Activated T-cell treated with anti-CD3 and anti-CD28 coated beads, Interleukin-2, amount 50 U/mL, for 4 hours (primary cell): ENCODE measurements around the gene SF3A1. TPM values are rescaled to one million over a fixed set of nuclear protein-coding genes. Genes with fewer than 3 reads are reported as not detected.

Source experiments
- ATAC-seq, 2 donors: fragments of 200-7000 bp; cut with Tn5 transposase; one replicate each; pipeline ENCODE4 v1.10.0; 2021
- DNase-seq: peaks from one replicate; pipeline ENCODE4 v3.0.0-alpha.2; 2020
- H3K27me3 Mint-ChIP-seq: one replicate; pipeline ENCODE4 v1.8.0; 2021; ENCODE audit warnings: low read depth, mixed read lengths
- H3K36me3 Mint-ChIP-seq: one replicate; pipeline ENCODE4 v1.8.0; 2022; ENCODE audit warnings: mixed read lengths; ENCODE audit not compliant: insufficient read depth
- H3K4me1 Mint-ChIP-seq: one replicate; pipeline ENCODE4 v1.8.0; 2021; ENCODE audit warnings: low read depth, mixed read lengths
- H3K4me3 Mint-ChIP-seq: one replicate; pipeline ENCODE4 v1.8.0; 2021; ENCODE audit warnings: mild to moderate bottlenecking, moderate library complexity, mixed read lengths
- H3K9me3 Mint-ChIP-seq: one replicate; pipeline ENCODE4 v1.8.0; 2021; ENCODE audit warnings: mixed read lengths
- total RNA-seq, 3 donors: library from RNA; stranded (reverse); gene quantifications; one replicate each; pipeline ENCODE4 v1.2.1, GENCODE V29; 2021

The SF3A1 gene
- total RNA-seq, 3 donors from 2014 or later, result 315 to 335 (median 324) TPM

DNA sequence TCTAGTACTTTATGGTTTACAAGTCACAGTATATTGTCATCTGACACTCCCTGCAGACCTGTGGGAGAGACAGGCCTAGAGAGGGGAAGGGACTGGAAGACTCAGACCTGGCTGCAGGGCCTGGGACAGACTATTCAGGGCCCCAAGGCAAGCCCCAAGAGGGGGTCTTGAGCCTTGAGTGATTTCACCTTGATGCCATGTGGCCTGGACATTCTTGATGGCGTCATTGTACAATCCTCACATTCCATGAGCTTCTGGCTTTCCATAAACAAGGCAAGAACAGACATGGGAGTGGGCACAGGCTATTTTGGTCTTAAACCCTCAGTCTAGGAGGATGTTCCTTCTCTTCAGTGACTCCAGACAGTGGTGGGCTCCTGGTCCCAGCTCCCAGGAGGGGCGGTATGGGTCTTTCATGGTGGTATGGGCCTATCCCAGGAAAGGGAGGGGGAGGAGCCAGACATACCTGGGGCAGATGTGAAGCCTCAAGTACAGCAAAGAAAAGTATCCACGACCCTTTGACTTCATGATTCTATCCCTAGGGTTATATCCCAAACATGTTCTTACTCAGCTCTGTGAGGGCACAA is 28.1 kb downstream of the SF3A1 start:
- Mint-ChIP-seq H3K27me3 (no peaks in the 10 kb centered on the region), H3K9me3 (no peaks in the 10 kb centered on the region), H3K4me3 (no peak overlapping the region), H3K4me1 (peaks cover 42% of the 10 kb centered on the region), H3K36me3 (peaks cover 13% of the 10 kb centered on the region)
- DNase-seq (no peak), ATAC-seq (no peak)

DNA sequence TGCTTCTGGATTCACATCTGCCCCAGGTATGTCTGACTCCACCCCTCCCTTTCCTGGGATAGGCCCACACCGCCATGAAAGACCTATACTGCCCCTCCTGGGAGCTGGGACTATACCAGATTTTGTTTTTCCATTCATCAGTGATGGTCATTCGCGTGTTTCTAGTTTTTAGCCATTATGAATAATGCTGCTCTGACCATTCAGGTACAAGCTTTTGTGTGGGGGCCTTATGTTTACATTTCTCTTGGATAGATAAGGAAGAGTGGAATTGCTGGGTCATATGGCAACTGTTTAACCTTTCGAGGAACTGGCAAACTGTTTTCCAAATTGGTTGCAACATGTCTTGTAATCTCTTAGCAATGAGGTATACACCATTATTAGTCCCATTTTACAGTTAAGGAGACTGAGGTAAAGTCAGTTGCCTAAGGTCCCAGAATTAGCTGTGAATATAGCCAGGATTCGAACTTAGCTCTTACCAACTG is 28.8 kb downstream of the SF3A1 start:
- no peak for ATAC-seq
- peaks cover 18% of the 10 kb centered on the region for H3K36me3 Mint-ChIP-seq
- no peaks in the 10 kb centered on the region for H3K9me3 Mint-ChIP-seq
- H3K4me3 Mint-ChIP-seq, result peak overlapping the region; percentile 73
- H3K27me3 Mint-ChIP-seq, result no peaks in the 10 kb centered on the region
- peaks cover 42% of the 10 kb centered on the region for H3K4me1 Mint-ChIP-seq
- DNase-seq, result no peak

DNA sequence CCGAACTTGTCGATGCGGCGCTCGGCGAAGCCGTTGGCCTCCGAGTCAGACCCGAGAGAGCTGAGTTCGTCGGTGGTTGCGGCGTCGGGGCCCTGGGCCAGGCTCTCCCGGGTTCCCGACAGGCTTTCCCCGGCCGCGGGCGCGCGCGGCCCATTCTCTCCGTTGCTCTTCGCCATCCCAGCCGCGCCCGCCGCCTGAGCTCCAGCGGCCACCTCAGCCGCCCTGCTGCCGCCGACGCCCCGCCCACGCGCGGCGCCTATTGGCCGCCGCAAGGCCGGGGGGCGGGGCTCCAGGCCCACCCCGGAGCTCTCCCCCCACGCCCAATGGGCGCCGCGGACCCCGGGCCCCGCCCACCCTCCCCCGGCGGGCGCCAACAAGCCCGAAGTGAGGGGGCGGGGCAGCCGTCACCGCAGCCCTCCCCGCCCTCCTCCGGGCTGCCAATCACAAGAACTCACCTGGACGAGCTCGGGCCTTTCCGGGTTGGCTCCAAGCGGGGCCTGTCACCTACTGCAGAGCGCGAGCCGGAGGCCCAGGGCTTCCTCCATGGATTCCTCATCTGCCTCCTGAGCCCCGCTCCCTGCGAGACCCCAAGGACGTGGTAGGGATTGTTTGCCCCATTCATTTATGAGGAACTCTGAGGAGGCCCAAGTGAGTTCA is 29.9 kb downstream of the SF3A1 start, which contains the start of gene TBC1D10A:
Gene TBC1D10A (minus strand): TSS at position 236 of the 657 bp plus-strand sequence. CDS start 60 bp downstream, at position 176.
- ATAC-seq (peak; percentile 85 to 89), DNase-seq (peak; percentile 92)
- Mint-ChIP-seq H3K4me1 (peaks cover 45% of the 10 kb centered on the region), H3K9me3 (no peaks in the 10 kb centered on the region), H3K4me3 (peak within 1 kb of the TSS; percentile 85), H3K27me3 (no peaks in the 10 kb centered on the region), H3K36me3 (peaks cover 13% of the 10 kb centered on the region)

DNA sequence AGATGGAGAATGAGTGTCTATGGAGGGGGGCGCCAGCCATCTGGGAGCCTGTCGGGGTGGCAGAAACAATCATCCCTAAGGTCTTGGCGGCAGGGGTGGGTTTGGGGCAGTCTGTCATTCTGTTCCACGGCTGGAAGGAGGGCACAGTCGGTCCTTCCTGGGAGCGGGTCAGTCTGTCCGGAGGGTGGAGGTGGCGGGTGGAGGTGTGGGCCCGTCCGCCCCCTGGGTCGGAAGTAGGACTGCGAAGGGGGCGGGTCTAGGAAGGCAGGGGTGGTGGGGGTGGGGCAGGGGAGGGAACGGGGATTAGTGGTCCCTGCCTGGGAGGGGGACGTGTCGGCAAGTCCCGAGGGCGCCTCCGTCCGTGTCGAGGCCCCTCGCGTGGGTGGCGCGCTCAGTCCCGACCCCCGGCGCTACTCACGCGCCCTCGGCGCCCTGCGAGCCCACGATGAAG is 30.4 kb downstream of the SF3A1 start:
- H3K36me3 Mint-ChIP-seq, result peaks cover 13% of the 10 kb centered on the region
- ATAC-seq (peak; percentile 30 to 34), DNase-seq (peak; percentile 15)
- H3K9me3 Mint-ChIP-seq, result no peaks in the 10 kb centered on the region
- H3K4me3 Mint-ChIP-seq, result peak overlapping the region; percentile 85
- no peaks in the 10 kb centered on the region for H3K27me3 Mint-ChIP-seq
- peaks cover 50% of the 10 kb centered on the region for H3K4me1 Mint-ChIP-seq

DNA sequence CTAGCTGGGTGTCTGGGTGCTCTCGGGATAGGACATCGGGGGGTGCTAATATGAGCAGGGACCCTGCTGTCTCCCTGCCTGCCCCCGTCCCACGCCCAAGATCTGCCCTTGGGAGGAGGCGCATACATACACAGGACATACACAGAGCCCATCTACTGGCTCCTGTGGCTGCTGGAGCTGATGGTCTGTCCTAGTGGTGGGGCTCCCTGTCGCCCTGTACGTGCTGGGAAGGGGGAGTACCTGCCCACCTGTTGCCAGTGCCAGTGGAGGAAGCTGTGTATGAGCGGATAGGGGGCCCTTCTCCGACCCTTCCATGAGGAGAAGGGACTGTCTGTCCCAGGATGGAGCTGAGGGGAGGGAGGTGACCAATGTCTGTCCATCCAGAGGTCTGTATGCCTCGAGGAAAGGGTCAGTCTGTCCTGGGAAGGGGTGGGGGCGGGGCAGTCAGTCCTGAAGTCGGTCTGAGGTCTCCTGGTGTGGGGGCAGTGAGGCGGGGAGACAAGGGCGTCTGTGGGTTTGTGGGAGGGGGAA is 30.9 kb downstream of the SF3A1 start:
- Mint-ChIP-seq H3K4me1 (peaks cover 55% of the 10 kb centered on the region), H3K4me3 (peak overlapping the region; percentile 85), H3K36me3 (peaks cover 13% of the 10 kb centered on the region), H3K9me3 (no peaks in the 10 kb centered on the region), H3K27me3 (no peaks in the 10 kb centered on the region)
- DNase-seq, result no peak
- no peak for ATAC-seq

DNA sequence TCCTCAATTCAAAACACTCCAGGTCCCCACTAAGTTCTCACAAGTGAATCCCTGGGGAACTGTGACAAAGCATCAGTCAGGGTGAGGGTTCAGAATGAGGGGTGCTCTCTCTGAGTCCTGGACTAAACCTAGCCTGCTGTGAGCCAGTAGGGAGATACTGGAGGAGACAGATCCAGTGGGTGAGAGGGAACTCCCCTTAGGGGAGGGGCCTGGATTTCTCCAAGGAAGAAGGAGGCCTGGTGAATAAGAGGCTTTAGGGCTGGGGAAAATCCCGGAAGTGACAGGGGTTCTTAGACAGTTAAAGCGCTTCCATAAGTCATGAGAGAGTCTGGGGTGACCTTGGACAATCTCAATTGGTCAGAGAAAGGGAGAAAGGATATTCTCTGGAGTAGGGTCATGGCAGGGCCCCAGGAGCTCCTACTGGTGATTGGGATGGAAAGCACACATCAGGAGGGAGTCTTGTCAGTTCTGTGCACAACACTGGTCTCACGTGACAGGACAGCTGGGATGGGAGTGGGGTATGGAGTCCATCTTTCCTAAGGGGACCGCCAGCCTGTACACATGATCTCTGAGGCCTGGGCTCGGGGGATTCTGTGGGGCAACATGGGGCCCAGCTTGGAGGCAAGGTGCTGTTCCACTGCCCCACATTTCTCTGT is 31.5 kb downstream of the SF3A1 start:
- H3K4me1 Mint-ChIP-seq, result peaks cover 61% of the 10 kb centered on the region
- no peaks in the 10 kb centered on the region for H3K27me3 Mint-ChIP-seq
- H3K36me3 Mint-ChIP-seq, result peaks cover 11% of the 10 kb centered on the region
- ATAC-seq, result no peak
- DNase-seq, result no peak
- peak overlapping the region; percentile 85 for H3K4me3 Mint-ChIP-seq
- H3K9me3 Mint-ChIP-seq, result no peaks in the 10 kb centered on the region

DNA sequence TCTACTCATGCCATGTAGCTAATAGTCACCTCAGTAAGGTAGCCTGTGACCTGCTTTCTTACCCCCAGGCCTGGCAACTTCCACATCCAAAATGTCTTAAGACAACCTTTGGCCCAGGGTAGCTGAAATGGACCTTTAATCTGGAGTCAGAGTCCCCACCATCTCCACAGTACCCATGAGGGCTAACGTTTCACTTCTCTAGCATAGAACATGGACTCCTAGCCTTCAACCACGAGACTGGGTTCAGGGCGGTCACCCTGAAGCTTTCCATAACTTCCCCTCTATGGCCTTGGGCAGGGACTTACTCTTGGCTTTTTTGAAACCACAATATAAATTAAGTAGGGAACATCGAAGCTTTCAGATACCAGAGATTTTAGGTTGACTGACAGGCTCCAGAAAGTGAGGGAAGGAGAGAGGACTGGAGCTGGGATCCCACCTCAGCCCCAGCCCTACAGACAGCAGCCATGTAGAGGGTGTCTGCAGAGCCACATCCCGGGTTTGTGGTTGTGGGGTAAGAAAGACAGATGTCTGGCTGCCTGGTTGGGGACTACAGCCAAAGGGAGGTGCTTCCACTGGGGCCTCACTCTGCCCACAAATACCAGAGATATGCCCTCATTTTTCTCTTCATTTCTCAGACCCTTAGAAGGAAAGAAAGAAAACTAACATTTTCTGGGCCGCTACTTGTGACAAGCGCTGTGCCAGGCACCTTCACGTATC is 32.5 kb downstream of the SF3A1 start:
- peaks cover 8% of the 10 kb centered on the region for H3K36me3 Mint-ChIP-seq
- H3K27me3 Mint-ChIP-seq, result no peaks in the 10 kb centered on the region
- H3K4me1 Mint-ChIP-seq, result peaks cover 71% of the 10 kb centered on the region
- H3K9me3 Mint-ChIP-seq, result no peaks in the 10 kb centered on the region
- peak overlapping the region; percentile 85 for H3K4me3 Mint-ChIP-seq
- ATAC-seq (no peak), DNase-seq (no peak)

DNA sequence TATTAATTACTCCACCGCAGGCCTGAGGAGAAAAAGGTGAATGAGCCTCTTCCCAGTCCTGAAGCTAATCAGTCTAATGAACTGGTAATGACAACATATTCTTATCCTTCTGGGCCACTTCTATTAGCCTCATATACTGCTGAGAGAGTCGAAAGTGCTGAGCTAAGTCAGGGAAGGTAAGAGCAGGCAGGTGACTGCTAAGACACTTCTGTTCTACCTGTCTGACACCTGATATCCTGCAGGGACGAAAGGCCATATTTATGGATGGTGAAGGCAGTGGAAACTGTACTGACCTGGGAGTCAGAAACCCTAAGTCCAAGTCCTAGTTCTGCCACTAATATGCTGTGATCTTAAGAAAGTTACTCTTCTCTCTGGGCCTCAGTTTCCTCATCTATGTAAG is 33.4 kb downstream of the SF3A1 start:
- Mint-ChIP-seq H3K4me3 (no peak overlapping the region), H3K27me3 (no peaks in the 10 kb centered on the region), H3K36me3 (peaks cover 14% of the 10 kb centered on the region), H3K9me3 (no peaks in the 10 kb centered on the region), H3K4me1 (peaks cover 81% of the 10 kb centered on the region)
- DNase-seq (no peak), ATAC-seq (no peak)

DNA sequence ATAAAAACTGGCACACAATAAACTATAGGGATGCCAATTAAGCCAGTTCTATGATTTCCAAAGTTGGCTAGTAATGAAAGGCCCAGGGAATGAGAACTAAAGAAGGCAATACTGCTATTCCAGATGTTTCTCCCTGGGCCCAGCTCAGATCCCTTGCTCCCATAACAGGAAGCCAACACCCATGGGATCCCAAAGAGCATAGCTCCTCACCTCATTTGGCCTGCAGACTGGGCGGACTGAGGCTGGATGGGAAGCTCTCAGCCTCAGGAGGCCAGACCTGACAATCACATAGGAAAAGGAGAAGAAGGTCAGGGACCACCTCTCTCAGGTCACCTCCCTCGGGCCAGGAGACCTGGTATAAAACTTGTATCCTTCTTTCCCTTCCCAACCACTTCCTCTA is 35.2 kb downstream of the SF3A1 start:
- DNase-seq (no peak), ATAC-seq (no peak)
- no peaks in the 10 kb centered on the region for H3K27me3 Mint-ChIP-seq
- no peak overlapping the region for H3K4me3 Mint-ChIP-seq
- H3K4me1 Mint-ChIP-seq, result peaks cover 87% of the 10 kb centered on the region
- H3K36me3 Mint-ChIP-seq, result peaks cover 16% of the 10 kb centered on the region
- H3K9me3 Mint-ChIP-seq, result no peaks in the 10 kb centered on the region

DNA sequence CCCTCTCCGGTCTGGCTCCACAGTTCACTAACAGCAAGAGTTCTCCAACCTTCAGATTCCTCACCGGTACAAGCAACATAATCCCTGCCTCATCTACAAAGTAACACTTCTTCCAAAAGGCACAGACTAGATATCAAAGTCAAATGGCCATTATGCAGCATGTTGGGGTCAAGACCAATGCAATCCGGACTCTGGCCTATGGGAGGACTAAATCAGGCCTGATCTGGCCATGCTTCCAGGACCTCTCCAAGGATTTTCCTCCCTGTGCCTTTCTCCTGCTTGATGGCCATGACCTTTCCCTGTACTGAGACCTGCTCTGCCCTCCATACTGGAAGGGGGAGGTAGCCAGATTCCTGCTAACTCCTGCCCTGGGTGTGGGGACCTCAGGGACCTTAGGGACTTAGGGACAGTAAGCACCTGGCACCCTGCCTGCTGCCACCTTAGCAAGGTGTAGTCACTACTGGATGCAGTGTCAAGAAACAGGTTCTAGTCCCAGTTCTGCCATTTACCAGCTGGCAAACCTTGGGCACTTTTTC is 36.6 kb downstream of the SF3A1 start:
- Mint-ChIP-seq H3K9me3 (no peaks in the 10 kb centered on the region), H3K4me3 (no peak overlapping the region), H3K27me3 (no peaks in the 10 kb centered on the region), H3K4me1 (peaks cover 92% of the 10 kb centered on the region), H3K36me3 (peaks cover 22% of the 10 kb centered on the region)
- ATAC-seq (no peak), DNase-seq (no peak)

DNA sequence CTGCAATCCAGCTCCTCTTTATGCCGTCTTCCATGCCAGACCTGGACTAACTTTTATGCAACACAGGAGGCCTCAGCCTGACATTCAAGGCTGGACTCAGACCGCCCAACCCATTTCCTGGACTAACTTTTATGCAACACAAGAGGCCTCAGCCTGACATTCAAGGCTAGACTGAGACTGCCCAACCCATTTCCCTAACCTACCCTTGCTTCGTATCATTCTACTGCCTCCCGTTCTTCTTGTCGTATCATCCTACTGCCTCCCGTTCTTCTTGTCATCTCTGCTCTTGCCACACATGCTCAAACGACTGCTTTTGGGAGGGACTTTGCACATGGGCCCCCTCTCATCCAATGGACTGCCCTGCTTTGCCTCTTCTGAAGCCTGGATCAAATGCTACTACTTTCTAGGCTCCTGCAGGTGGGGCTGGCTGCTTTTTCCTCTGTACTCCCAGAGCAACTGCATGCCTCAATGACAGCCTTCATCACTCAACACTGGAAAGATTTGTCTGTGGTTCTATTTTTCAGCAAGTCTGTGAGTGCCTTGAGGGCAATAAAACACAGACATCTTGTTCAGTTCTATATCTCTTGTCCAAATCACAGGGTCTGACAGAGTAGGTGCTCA is 37.8 kb downstream of the SF3A1 start:
- H3K9me3 Mint-ChIP-seq, result no peaks in the 10 kb centered on the region
- no peaks in the 10 kb centered on the region for H3K27me3 Mint-ChIP-seq
- no peak overlapping the region for H3K4me3 Mint-ChIP-seq
- peaks cover 25% of the 10 kb centered on the region for H3K36me3 Mint-ChIP-seq
- DNase-seq, result no peak
- peak in 1 of 2 donors; percentile 25 for ATAC-seq
- peaks cover 92% of the 10 kb centered on the region for H3K4me1 Mint-ChIP-seq

DNA sequence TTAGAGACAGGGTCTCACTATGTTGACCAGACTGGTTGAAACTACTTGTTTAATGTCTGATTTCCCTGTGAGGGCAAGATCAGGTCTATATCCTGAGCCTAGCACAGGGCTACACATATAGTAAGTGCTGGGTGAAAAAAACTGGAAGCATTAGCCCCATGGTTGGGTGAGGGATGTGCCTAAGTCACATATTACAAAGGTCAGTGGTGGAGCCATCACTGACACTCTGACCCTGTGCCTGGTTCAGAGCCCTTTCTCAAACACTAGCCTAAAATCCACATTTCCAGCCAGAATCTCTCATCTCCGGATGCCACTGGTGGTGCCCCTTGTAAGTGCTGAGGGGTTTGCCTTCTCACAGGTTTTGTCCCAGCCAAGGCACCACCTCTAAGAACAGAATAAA is 38.9 kb downstream of the SF3A1 start:
- ATAC-seq (no peak), DNase-seq (no peak)
- H3K4me1 Mint-ChIP-seq, result peaks cover 92% of the 10 kb centered on the region
- no peak overlapping the region for H3K4me3 Mint-ChIP-seq
- no peaks in the 10 kb centered on the region for H3K27me3 Mint-ChIP-seq
- H3K36me3 Mint-ChIP-seq, result peaks cover 24% of the 10 kb centered on the region
- peaks cover under 1% of the 10 kb centered on the region for H3K9me3 Mint-ChIP-seq

DNA sequence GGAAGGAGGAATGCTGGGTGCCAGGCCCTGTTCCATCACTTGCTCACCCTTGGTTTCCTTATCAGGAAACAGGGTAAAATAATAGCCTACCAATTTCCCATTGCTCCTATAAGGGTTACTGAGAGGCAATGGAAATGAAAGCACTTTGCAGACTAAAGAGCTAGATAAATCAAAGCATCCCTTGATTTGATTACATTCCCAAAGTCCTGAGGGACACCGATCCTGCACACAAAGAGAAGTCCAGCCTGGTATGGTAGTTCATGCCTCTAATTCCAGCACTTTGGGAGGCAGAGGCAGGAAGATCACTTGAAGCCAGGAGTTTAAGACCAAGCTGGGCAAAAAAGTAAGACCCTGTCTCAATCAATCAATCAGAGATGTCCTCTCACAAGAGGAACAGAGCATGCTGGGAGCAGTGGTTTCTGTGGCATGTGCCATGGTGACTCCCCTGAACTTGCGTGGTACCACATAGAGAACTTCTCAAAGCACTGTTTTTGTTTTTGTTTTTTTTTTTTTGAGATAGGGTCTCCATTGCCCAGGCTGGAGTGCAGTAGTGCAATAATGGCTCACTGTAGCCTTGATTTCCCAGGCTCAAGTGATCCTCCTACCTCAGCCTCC is 40.6 kb downstream of the SF3A1 start:
- no peak overlapping the region for H3K4me3 Mint-ChIP-seq
- peaks cover 27% of the 10 kb centered on the region for H3K36me3 Mint-ChIP-seq
- DNase-seq (no peak), ATAC-seq (no peak)
- no peaks in the 10 kb centered on the region for H3K27me3 Mint-ChIP-seq
- H3K9me3 Mint-ChIP-seq, result peaks cover 3% of the 10 kb centered on the region
- H3K4me1 Mint-ChIP-seq, result peaks cover 97% of the 10 kb centered on the region
